Hippocampal formation (tissue), 2 donors: ENCODE data around the gene FRMD5.
A peak's percentile ranks its signal among the peaks of the same experiment; 100 is the strongest.
"Not testable (repeated sequence)": the region's sequence is repeated elsewhere in the genome, so short reads cannot be mapped to it uniquely, and the experiment has no call there.

ENCODE experiments used
- DNase-seq, 2 donors: peaks; one replicate each; lab custom pipeline; 2025; lab: John Stamatoyannopoulos, UW

Gene FRMD5

GRCh38 chr15:43832485-43832884 is 362.6 kb downstream of the FRMD5 start:
- DNase-seq: not testable (repeated sequence)

GRCh38 chr15:43831519-43832052 is 363.5 kb downstream of the FRMD5 start:
- DNase-seq: not testable (repeated sequence)

- not testable (repeated sequence) for DNase-seq
Measured at GRCh38 chr15:43830691-43831275, 364.3 kb downstream of the FRMD5 start.

- DNase-seq: not testable (repeated sequence)
Measured at GRCh38 chr15:43829951-43830540, 365.0 kb downstream of the FRMD5 start.

GRCh38 chr15:43828061-43828657 is 366.9 kb downstream of the FRMD5 start:
- no peak for DNase-seq

- DNase-seq: peak; percentile 9 to 12
Measured at GRCh38 chr15:43826508-43827341, 368.3 kb downstream of the FRMD5 start, which contains the start of gene WDR76. Gene WDR76, plus strand, starts transcription at chr15:43827002. Its CDS starts 31 bp downstream, at chr15:43827033.

GRCh38 chr15:43826029-43826507 is 369.0 kb downstream of the FRMD5 start:
- no peak for DNase-seq

GRCh38 chr15:43825305-43825704 is 369.8 kb downstream of the FRMD5 start:
- DNase-seq: not testable (repeated sequence)

GRCh38 chr15:43824302-43825246 is 370.5 kb downstream of the FRMD5 start, which contains the start of gene MFAP1:
Gene MFAP1, minus strand, starts transcription at chr15:43824690. Its CDS starts 121 bp downstream, at chr15:43824569.
- DNase-seq: peak; percentile 89 to 94

- no peak for DNase-seq
Measured at GRCh38 chr15:43821505-43821904, 373.6 kb downstream of the FRMD5 start.
